Stimulated activated CD4-positive, alpha-beta T cell treated with anti-CD3 and anti-CD28 coated beads, Interleukin-2, amount 100 ng/mL, for 48 hours (primary cell): ENCODE data around the gene EFS.

Source experiments
- DNase-seq, 2 donors: peaks; one replicate each; pipeline ENCODE4 v3.0.0-alpha.2; 2020

EFS gene

GRCh38 chr14:23324455-23324846, 40.5 kb downstream of the EFS start:
- no peak for DNase-seq

GRCh38 chr14:23323838-23324454, 41.0 kb downstream of the EFS start:
- DNase-seq: no peak

- DNase-seq: no peak
These were observed 42.1 kb downstream of the EFS start for GRCh38 chr14:23322568-23323517.

- peak; percentile 60 to 63 for DNase-seq
These were observed 43.1 kb downstream of the EFS start for GRCh38 chr14:23321572-23322547.

GRCh38 chr14:23320584-23321571, 44.1 kb downstream of the EFS start, which contains the start of gene PABPN1:
Gene PABPN1 (plus strand): TSS chr14:23321457. CDS start chr14:23321470, 13 bp downstream.
- peak; percentile 89 to 94 for DNase-seq

GRCh38 chr14:23319746-23320583, 45.0 kb downstream of the EFS start:
- DNase-seq: no peak

GRCh38 chr14:23316300-23316699, 48.7 kb downstream of the EFS start:
- DNase-seq: no peak

GRCh38 chr14:23310546-23310945, 54.4 kb downstream of the EFS start:
- no peak for DNase-seq

- no peak for DNase-seq
These were observed 56.1 kb downstream of the EFS start for GRCh38 chr14:23308721-23309445.

GRCh38 chr14:23307687-23308644, 57.0 kb downstream of the EFS start:
- no peak for DNase-seq

GRCh38 chr14:23307146-23307530, 57.8 kb downstream of the EFS start:
- DNase-seq: no peak

- no peak for DNase-seq
These were observed 58.4 kb downstream of the EFS start, which contains the start of gene BCL2L2 for GRCh38 chr14:23306412-23307145. Gene BCL2L2 (plus strand): TSS chr14:23306833. CDS start chr14:23307768, 935 bp downstream.
